Endodermal cell (in vitro differentiated cells): ENCODE data around the gene TBC1D12. TPM values are rescaled to one million over a fixed set of nuclear protein-coding genes. Genes with fewer than 3 reads are reported as not detected.

Source experiments
- DNase-seq: peaks from one replicate; pipeline ENCODE4 v3.0.0-alpha.2; 2017
- H3K27ac ChIP-seq: 2 replicates; pipeline ENCODE4 v1.5.1; 2013; ENCODE audit warnings: mild to moderate bottlenecking, low read depth, low read length, moderate library complexity
- H3K27me3 ChIP-seq: 2 replicates; pipeline ENCODE4 v1.6.1; 2013; ENCODE audit warnings: mild to moderate bottlenecking, low read length, moderate library complexity; ENCODE audit not compliant: insufficient read depth, control insufficient read depth, poor library complexity, severe bottlenecking
- H3K36me3 ChIP-seq: 2 replicates; pipeline ENCODE4 v1.7.0; 2013; ENCODE audit warnings: mild to moderate bottlenecking, low read length, moderate library complexity; ENCODE audit not compliant: control insufficient read depth, insufficient read depth
- H3K4me1 ChIP-seq: one replicate; pipeline ENCODE4 v1.7.0; 2013; ENCODE audit warnings: low read length; ENCODE audit not compliant: control insufficient read depth, insufficient read depth
- H3K4me3 ChIP-seq: 2 replicates; pipeline ENCODE4 v1.5.1; 2013; ENCODE audit warnings: mild to moderate bottlenecking, low read length, moderate library complexity
- H3K9ac ChIP-seq: 2 replicates; pipeline ENCODE4 v1.6.1; 2013; ENCODE audit warnings: mild to moderate bottlenecking, low read length, moderate library complexity; ENCODE audit not compliant: poor library complexity, severe bottlenecking; ENCODE audit errors: extremely low read depth
- H3K9me3 ChIP-seq: 2 replicates; pipeline ENCODE4 v1.6.1; 2013; ENCODE audit warnings: mild to moderate bottlenecking, low read length, moderate library complexity; ENCODE audit not compliant: control insufficient read depth
- H3K27ac Mint-ChIP-seq: 2 replicates; pipeline ENCODE4 v1.8.0; 2020; ENCODE audit warnings: mixed read lengths
- H3K27me3 Mint-ChIP-seq: 2 replicates; pipeline ENCODE4 v1.8.0; 2021; ENCODE audit warnings: mild to moderate bottlenecking, mixed read lengths; ENCODE audit not compliant: insufficient read depth
- H3K36me3 Mint-ChIP-seq: 2 replicates; pipeline ENCODE4 v1.8.0; 2020; ENCODE audit warnings: low read depth, mixed read lengths
- H3K4me1 Mint-ChIP-seq: 2 replicates; pipeline ENCODE4 v1.8.0; 2020; ENCODE audit warnings: mixed read lengths
- H3K4me3 Mint-ChIP-seq: 2 replicates; pipeline ENCODE4 v1.8.0; 2020; ENCODE audit warnings: mild to moderate bottlenecking, moderate library complexity, mixed read lengths
- H3K9me3 Mint-ChIP-seq: 2 replicates; pipeline ENCODE4 v1.8.0; 2020; ENCODE audit warnings: mild to moderate bottlenecking, mixed read lengths
- WGBS, 2 experiments: methylation state at CpG; one replicate each; pipeline versions ENCODE4 v1.1.5 to v1.1.7; 2013; ENCODE audit warnings: missing lambda C conversion rate in 2 of 2, mixed read lengths in 1 of 2; ENCODE audit not compliant: insufficient coverage in 1 of 2, insufficient read length in 1 of 2; 5-methylcytosine and 5-hydroxymethylcytosine counted together
- total RNA-seq, 2 donors: library from RNA; stranded (reverse); fragmentation: NEBNext Ultra II Directional in 1 of 2; extraction: Animal tissue kit (Norgen Biotek cat#: 25700) in 1 of 2; gene quantifications; 2 replicates in 1 of 2; 3 replicates in 1 of 2; pipeline ENCODE4 v1.2.1, GENCODE V29; 2021
- TF ChIP-seq, protein P1 (sequence below): fragments of 200-600 bp; sonication (generic); conservative IDR thresholded peaks from 2 replicates; pipeline ENCODE4 v1.5.0; 2021; ENCODE audit warnings: antibody characterized with exemption, mild to moderate bottlenecking

The TBC1D12 gene
- total RNA-seq, 2 donors from 2014 or later, result 7.0 to 7.4 TPM

DNA sequence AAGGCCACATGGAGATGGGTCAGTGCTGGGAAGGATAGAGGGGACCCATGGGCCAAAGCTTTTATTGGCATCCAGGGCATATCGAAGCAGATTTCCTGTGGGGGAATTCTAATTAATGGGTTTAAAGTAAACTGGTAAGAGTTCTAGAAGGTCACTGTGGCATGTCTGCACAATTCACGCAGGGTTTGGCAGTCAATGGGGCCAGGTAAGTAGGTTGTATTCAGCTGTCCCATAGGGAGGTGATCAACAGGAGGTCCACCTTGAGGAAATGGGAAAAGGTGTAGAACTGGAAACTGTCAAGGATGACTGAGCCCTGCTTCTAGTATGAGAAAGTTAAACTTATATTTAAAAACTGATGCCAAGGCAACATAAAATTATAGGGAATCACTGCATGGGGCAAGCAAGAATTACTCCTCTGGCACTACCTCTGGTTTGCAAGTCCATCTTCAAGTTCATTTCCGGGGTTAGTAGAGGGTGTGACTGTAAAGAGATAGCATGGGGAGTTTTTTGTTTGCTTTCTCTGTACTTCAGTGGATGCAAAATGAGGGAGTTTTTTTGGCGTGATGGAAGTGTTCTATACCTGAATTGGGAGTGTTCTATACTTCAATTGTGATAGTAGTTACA is 22.5 kb downstream of the TBC1D12 start:
- Histone ChIP-seq H3K27ac (no peak overlapping the region), H3K27me3 (no peaks in the 10 kb centered on the region), H3K9me3 (peaks cover 17% of the 10 kb centered on the region), H3K9ac (no peak overlapping the region), H3K4me1 (no peaks in the 10 kb centered on the region), H3K36me3 (no peaks in the 10 kb centered on the region), H3K4me3 (no peak overlapping the region)
- Mint-ChIP-seq H3K4me1 (no peaks in the 10 kb centered on the region), H3K27me3 (peaks cover 1% of the 10 kb centered on the region), H3K9me3 (peaks cover 14% of the 10 kb centered on the region), H3K36me3 (peaks cover 4% of the 10 kb centered on the region), H3K27ac (no peak overlapping the region), H3K4me3 (no peak overlapping the region)
- 95 to 96% methylated on average over 2 to 3 of the region's 4 CpGs for WGBS, 2 experiments
- no peak for DNase-seq
- TF ChIP-seq, protein P1, sequence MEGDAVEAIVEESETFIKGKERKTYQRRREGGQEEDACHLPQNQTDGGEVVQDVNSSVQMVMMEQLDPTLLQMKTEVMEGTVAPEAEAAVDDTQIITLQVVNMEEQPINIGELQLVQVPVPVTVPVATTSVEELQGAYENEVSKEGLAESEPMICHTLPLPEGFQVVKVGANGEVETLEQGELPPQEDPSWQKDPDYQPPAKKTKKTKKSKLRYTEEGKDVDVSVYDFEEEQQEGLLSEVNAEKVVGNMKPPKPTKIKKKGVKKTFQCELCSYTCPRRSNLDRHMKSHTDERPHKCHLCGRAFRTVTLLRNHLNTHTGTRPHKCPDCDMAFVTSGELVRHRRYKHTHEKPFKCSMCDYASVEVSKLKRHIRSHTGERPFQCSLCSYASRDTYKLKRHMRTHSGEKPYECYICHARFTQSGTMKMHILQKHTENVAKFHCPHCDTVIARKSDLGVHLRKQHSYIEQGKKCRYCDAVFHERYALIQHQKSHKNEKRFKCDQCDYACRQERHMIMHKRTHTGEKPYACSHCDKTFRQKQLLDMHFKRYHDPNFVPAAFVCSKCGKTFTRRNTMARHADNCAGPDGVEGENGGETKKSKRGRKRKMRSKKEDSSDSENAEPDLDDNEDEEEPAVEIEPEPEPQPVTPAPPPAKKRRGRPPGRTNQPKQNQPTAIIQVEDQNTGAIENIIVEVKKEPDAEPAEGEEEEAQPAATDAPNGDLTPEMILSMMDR, result no peak

DNA sequence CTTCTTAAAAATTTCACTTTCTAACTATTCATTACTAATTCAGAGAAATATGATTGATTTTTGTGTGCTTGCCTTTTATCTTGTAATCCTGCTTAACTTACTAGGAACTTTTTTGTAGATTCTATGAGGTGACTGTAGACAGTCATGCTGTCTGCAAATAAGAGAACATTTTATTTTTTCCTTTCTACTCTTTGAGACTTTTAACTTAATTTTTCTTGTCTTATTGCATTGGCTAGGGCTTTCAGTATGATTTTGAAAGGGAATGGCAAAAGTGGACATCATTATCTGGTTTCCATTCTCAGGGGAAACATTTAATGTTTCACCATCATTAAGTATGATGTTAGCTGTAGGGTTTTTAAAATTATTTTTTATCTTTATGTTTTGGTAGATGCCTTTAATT is 23.6 kb downstream of the TBC1D12 start:
- Mint-ChIP-seq H3K36me3 (no peaks in the 10 kb centered on the region), H3K27ac (no peak overlapping the region), H3K9me3 (peaks cover 14% of the 10 kb centered on the region), H3K4me1 (no peaks in the 10 kb centered on the region), H3K27me3 (no peaks in the 10 kb centered on the region), H3K4me3 (no peak overlapping the region)
- Histone ChIP-seq H3K36me3 (no peaks in the 10 kb centered on the region), H3K9ac (no peak overlapping the region), H3K4me3 (no peak overlapping the region), H3K27me3 (no peaks in the 10 kb centered on the region), H3K27ac (no peak overlapping the region), H3K9me3 (peaks cover 12% of the 10 kb centered on the region), H3K4me1 (no peaks in the 10 kb centered on the region)
- DNase-seq, result no peak
- TF ChIP-seq, protein P1, result no peak

DNA sequence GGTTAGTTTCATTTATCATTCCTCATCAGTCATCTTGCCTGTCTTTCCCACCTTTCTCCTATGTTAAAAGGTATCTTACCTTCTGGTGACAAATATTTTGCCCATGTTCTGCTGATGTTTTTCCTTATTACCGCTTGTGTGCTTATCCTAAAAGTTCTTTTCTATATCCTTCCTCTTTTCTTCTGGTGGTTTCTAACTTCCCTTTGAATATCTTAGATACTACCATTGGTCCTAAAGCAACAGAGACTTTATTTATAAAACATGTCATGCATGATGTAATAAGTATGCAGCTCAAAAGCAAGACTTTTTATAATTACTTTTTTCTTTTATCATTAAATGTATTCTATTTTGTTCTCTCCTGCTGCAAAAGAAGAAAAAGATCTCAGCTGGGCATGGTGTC is 24.8 kb downstream of the TBC1D12 start:
- Mint-ChIP-seq H3K27me3 (no peaks in the 10 kb centered on the region), H3K4me3 (no peak overlapping the region), H3K36me3 (no peaks in the 10 kb centered on the region), H3K27ac (no peak overlapping the region), H3K4me1 (peaks cover 3% of the 10 kb centered on the region), H3K9me3 (peaks cover 14% of the 10 kb centered on the region)
- 95 to 100% methylated on average over 1 of the region's 1 CpG for WGBS, 2 experiments
- TF ChIP-seq, protein P1, result no peak
- Histone ChIP-seq H3K9ac (no peak overlapping the region), H3K4me3 (no peak overlapping the region), H3K27ac (no peak overlapping the region), H3K36me3 (no peaks in the 10 kb centered on the region), H3K4me1 (no peaks in the 10 kb centered on the region), H3K27me3 (no peaks in the 10 kb centered on the region), H3K9me3 (peaks cover 12% of the 10 kb centered on the region)
- no peak for DNase-seq
